OCI-M2 (cell line): ENCODE measurements around the gene LAG3.
A peak's percentile ranks its signal among the peaks of the same experiment; 100 is the strongest.

Experiments
- DNase-seq: peaks from one replicate; lab custom pipeline; 2025; ENCODE audit not compliant: unreplicated experiment; lab: John Stamatoyannopoulos, UW

The LAG3 gene

GRCh38 chr12:6821591-6822425, 49.5 kb downstream of the LAG3 start, which contains the start of gene GPR162:
Gene GPR162 (plus strand): TSS chr12:6821821. CDS start chr12:6823899, 2,078 bp downstream.
- no peak for DNase-seq

- DNase-seq, result no peak
Observed at GRCh38 chr12:6822426-6823135, 50.3 kb downstream of the LAG3 start.

GRCh38 chr12:6823182-6824084, 51.1 kb downstream of the LAG3 start:
- no peak for DNase-seq

GRCh38 chr12:6824085-6824775, 51.9 kb downstream of the LAG3 start:
- DNase-seq, result no peak

- DNase-seq, result no peak
Observed at GRCh38 chr12:6824901-6825381, 52.6 kb downstream of the LAG3 start.

GRCh38 chr12:6825398-6826124, 53.2 kb downstream of the LAG3 start:
- DNase-seq, result peak; percentile 33

- no peak for DNase-seq
Observed at GRCh38 chr12:6826125-6826733, 53.9 kb downstream of the LAG3 start.

GRCh38 chr12:6826734-6827436, 54.6 kb downstream of the LAG3 start:
- DNase-seq, result no peak

GRCh38 chr12:6827437-6827911, 55.2 kb downstream of the LAG3 start:
- no peak for DNase-seq
